ENCODE data around the gene IARS1. TPM values are rescaled to one million over a fixed set of nuclear protein-coding genes. Genes with fewer than 3 reads are reported as not detected.

Gene IARS1
- total and polyA plus RNA-seq, 2 donors (not counting 3 experiments of a cell fraction or from before 2014, with no cell fraction given) = 32.8 to 132 TPM

- H3K4me2 ChIP-seq (ENCODE audit: insufficient read depth, low read length) = peak overlapping the region; percentile 97
- POLR2A ChIA-PET = no interaction called here
- peak overlapping the region; percentile 76 to 98 (median 78) for H3K4me3 ChIP-seq (replicated peaks in 1 of 3; ENCODE audit: insufficient read depth in 1 of 3, low read depth in 1 of 3, low read length in 3 of 3)
- DNase-seq (ENCODE audit: low read depth, low spot score) (no peak), FAIRE-seq (no peak)
- peaks cover 56% of the 10 kb centered on the region for H3K79me2 ChIP-seq (ENCODE audit: control insufficient read depth, insufficient read depth, low read length)
- CTCF ChIA-PET = interaction anchor here (1.0 kb wide), 2 partner anchors 152 to 155 kb away, joined by 3 to 4 read pairs; no protein-coding TSS in a partner anchor
- no peak overlapping the region for H2AFZ ChIP-seq (ENCODE audit: low read depth, low read length)
- intact Hi-C loops (cut with micrococcal nuclease) (loop anchor here (1.0 to 10.0 kb wide), 5 partner anchors 33 to 412 kb away; partner anchors contain the start of genes CENPP and NOL8), dilution Hi-C loops (cut with MboI; ENCODE audit: extremely low pct_ligation_motif_present, low sequenced_read_pairs) (no loop called here)
- H3K27ac ChIP-seq (ENCODE audit: insufficient read depth, low read depth, low read length) = peak overlapping the region; percentile 64
- no peaks in the 10 kb centered on the region for H3K9me1 ChIP-seq (replicated peaks; ENCODE audit: control insufficient read depth, extremely low read depth, insufficient read depth, low read length)
- peak overlapping the region; percentile 92 for H3K9ac ChIP-seq (replicated peaks; ENCODE audit: extremely low read depth, insufficient read depth, low read length)
- BruUV-seq (replicated peaks) = no TSS peak
- H4K20me1 ChIP-seq (replicated peaks; ENCODE audit: control insufficient read depth, extremely low read depth, insufficient read depth, low read length) = no peaks in the 10 kb centered on the region
- TF ChIP-seq GATA2 (IDR thresholded peaks at IDR 0.05; ENCODE audit: insufficient read depth, insufficient read length, low read depth, low read length) (no peak), JUN (IDR thresholded peaks at IDR 0.05; ENCODE audit: borderline replicate concordance, insufficient read depth, insufficient read length, low read depth) (no peak), FOS (IDR thresholded peaks at IDR 0.05; ENCODE audit: borderline replicate concordance, insufficient read depth, low read length) (no peak), POLR2AphosphoS5 (IDR thresholded peaks at IDR 0.05; ENCODE audit: insufficient read depth, low read depth, low read length) (no peak), POLR2A (IDR thresholded peaks at IDR 0.05; ENCODE audit: low read depth, low read length) (no peak), EZH2 (IDR thresholded peaks at IDR 0.05; ENCODE audit: borderline replicate concordance, low read depth, low read length, severe bottlenecking) (no peak), MYC (IDR thresholded peaks at IDR 0.05; ENCODE audit: low read depth, low read length) (no peak)
- TF ChIP-seq, protein P1, sequence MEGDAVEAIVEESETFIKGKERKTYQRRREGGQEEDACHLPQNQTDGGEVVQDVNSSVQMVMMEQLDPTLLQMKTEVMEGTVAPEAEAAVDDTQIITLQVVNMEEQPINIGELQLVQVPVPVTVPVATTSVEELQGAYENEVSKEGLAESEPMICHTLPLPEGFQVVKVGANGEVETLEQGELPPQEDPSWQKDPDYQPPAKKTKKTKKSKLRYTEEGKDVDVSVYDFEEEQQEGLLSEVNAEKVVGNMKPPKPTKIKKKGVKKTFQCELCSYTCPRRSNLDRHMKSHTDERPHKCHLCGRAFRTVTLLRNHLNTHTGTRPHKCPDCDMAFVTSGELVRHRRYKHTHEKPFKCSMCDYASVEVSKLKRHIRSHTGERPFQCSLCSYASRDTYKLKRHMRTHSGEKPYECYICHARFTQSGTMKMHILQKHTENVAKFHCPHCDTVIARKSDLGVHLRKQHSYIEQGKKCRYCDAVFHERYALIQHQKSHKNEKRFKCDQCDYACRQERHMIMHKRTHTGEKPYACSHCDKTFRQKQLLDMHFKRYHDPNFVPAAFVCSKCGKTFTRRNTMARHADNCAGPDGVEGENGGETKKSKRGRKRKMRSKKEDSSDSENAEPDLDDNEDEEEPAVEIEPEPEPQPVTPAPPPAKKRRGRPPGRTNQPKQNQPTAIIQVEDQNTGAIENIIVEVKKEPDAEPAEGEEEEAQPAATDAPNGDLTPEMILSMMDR (IDR thresholded peaks at IDR 0.05; ENCODE audit: extremely low read depth in 1 of 2, insufficient read depth in 1 of 2, low read depth in 1 of 2, low read length in 2 of 2) = no peak
- TF ChIP-seq, protein P2, sequence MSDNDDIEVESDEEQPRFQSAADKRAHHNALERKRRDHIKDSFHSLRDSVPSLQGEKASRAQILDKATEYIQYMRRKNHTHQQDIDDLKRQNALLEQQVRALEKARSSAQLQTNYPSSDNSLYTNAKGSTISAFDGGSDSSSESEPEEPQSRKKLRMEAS (IDR thresholded peaks at IDR 0.05; ENCODE audit: insufficient read depth, insufficient read length) = no peak
- peaks cover 0 to 9% of the 10 kb centered on the region in 2 experiments for H3K36me3 ChIP-seq (ENCODE audit: control insufficient read depth in 2 of 2, extremely low read depth in 1 of 2, insufficient read depth in 2 of 2, low read length in 2 of 2)
- H3K27me3 ChIP-seq (ENCODE audit: control insufficient read depth in 2 of 2, insufficient read depth in 2 of 2, low read length in 2 of 2) = no peaks in the 10 kb centered on the region
- no peaks in the 10 kb centered on the region for H3K9me3 ChIP-seq (replicated peaks; ENCODE audit: control insufficient read depth, insufficient read depth, low read length)
- H3K4me1 ChIP-seq (ENCODE audit: control insufficient read depth, extremely low read depth, insufficient read depth, low read length) = peaks cover 23% of the 10 kb centered on the region
Observed at GRCh38 chr9:92292338-92293074, 991 bp downstream of the IARS1 start.
